ENCODE results near the gene NPAS3. TPM values are rescaled to one million over a fixed set of nuclear protein-coding genes. Genes with fewer than 3 reads are reported as not detected.

NPAS3 gene
- total and polyA plus RNA-seq, 2 donors (not counting 1 experiment from before 2014, with no cell fraction given), result 0.10 to 0.50 TPM

GRCh38 chr14:33475623-33476022, 536.9 kb downstream of the NPAS3 start:
- DNase-seq (ENCODE audit: low read depth in 2 of 2), result peak; percentile 6 to 41
- Histone ChIP-seq H3K79me2 (ENCODE audit: control insufficient read depth, insufficient read depth, low read length) (no peaks in the 10 kb centered on the region), H4K20me1 (ENCODE audit: control insufficient read depth, extremely low read depth, insufficient read depth, low read length) (no peaks in the 10 kb centered on the region), H3K4me1 (ENCODE audit: control insufficient read depth, extremely low read depth, insufficient read depth, low read length) (no peaks in the 10 kb centered on the region), H3K9ac (ENCODE audit: insufficient read depth, low read length) (no peak overlapping the region), H3K27ac (ENCODE audit: insufficient read depth, low read length) (no peak overlapping the region), H3K36me3 (ENCODE audit: control insufficient read depth, insufficient read depth, low read length) (no peaks in the 10 kb centered on the region), H3K9me3 (ENCODE audit: control insufficient read depth, insufficient read depth, low read depth, low read length) (no peaks in the 10 kb centered on the region), H3K27me3 (ENCODE audit: control insufficient read depth, insufficient read depth, low read length) (no peaks in the 10 kb centered on the region), H3K4me3 (replicated peaks in 1 of 4; ENCODE audit: control extremely low read depth in 1 of 4, insufficient read depth in 1 of 4, low read depth in 3 of 4, low read length in 4 of 4) (no peak overlapping the region), H2AFZ (ENCODE audit: low read length) (no peak overlapping the region), H3K4me2 (ENCODE audit: extremely low read depth, insufficient read depth, low read length) (no peak overlapping the region)
- TF ChIP-seq EZH2 (IDR thresholded peaks at IDR 0.05; ENCODE audit: low read length, missing control alignments) (no peak), CTCF (conservative IDR thresholded peaks at IDR 0.05 in 1 of 2, IDR thresholded peaks at IDR 0.05 in 1 of 2; ENCODE audit: low read depth in 1 of 2, low read length in 2 of 2) (peak in 1 of 2 donors; percentile 24)

DNA sequence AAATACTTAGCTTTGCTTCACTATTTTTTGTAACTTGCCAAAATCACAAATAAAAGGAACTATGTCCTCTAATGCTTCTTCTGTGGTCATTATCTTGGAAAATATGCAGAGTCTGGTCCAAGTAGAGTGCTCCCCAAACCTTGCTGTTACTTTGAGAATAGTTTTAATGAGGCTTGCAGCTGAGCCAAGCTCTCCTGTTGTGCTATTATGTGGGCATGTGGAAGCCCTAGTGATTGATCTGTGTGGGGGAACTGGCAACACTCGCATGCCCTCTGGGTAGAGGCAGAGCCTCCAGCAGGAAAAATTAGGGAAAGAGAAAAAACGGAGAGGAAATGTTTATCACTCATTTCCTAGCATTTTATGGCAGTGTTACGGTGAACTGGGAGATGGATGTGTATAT, 539.1 kb downstream of the NPAS3 start:
- no peak overlapping the region for H3K9ac ChIP-seq (ENCODE audit: insufficient read depth, low read length)
- H3K79me2 ChIP-seq (ENCODE audit: control insufficient read depth, insufficient read depth, low read length), result no peaks in the 10 kb centered on the region
- H3K4me1 ChIP-seq (ENCODE audit: control insufficient read depth, extremely low read depth, insufficient read depth, low read length), result no peaks in the 10 kb centered on the region
- no peak for TF ChIP-seq CTCF (conservative IDR thresholded peaks at IDR 0.05 in 1 of 2, IDR thresholded peaks at IDR 0.05 in 1 of 2; ENCODE audit: low read depth in 1 of 2, low read length in 2 of 2)
- TF ChIP-seq EZH2 (IDR thresholded peaks at IDR 0.05; ENCODE audit: low read length, missing control alignments), result no peak
- H3K27ac ChIP-seq (ENCODE audit: insufficient read depth, low read length), result no peak overlapping the region
- no peaks in the 10 kb centered on the region for H3K9me3 ChIP-seq (ENCODE audit: control insufficient read depth, insufficient read depth, low read depth, low read length)
- H3K27me3 ChIP-seq (ENCODE audit: control insufficient read depth, insufficient read depth, low read length), result no peaks in the 10 kb centered on the region
- DNase-seq (ENCODE audit: low read depth in 2 of 2), result peak in 1 of 2 donors; percentile 37
- no peak overlapping the region for H3K4me3 ChIP-seq (replicated peaks in 1 of 4; ENCODE audit: control extremely low read depth in 1 of 4, insufficient read depth in 1 of 4, low read depth in 3 of 4, low read length in 4 of 4)
- no peaks in the 10 kb centered on the region for H4K20me1 ChIP-seq (ENCODE audit: control insufficient read depth, extremely low read depth, insufficient read depth, low read length)
- H2AFZ ChIP-seq (ENCODE audit: low read length), result no peak overlapping the region
- H3K36me3 ChIP-seq (ENCODE audit: control insufficient read depth, insufficient read depth, low read length), result no peaks in the 10 kb centered on the region
- H3K4me2 ChIP-seq (ENCODE audit: extremely low read depth, insufficient read depth, low read length), result no peak overlapping the region

GRCh38 chr14:33480071-33480886, 541.6 kb downstream of the NPAS3 start:
- Histone ChIP-seq H3K36me3 (ENCODE audit: control insufficient read depth, insufficient read depth, low read length) (no peaks in the 10 kb centered on the region), H3K4me1 (ENCODE audit: control insufficient read depth, extremely low read depth, insufficient read depth, low read length) (no peaks in the 10 kb centered on the region), H3K9me3 (ENCODE audit: control insufficient read depth, insufficient read depth, low read depth, low read length) (no peaks in the 10 kb centered on the region), H3K27me3 (ENCODE audit: control insufficient read depth, insufficient read depth, low read length) (no peaks in the 10 kb centered on the region), H3K4me3 (replicated peaks in 1 of 4; ENCODE audit: control extremely low read depth in 1 of 4, insufficient read depth in 1 of 4, low read depth in 3 of 4, low read length in 4 of 4) (no peak overlapping the region), H3K27ac (ENCODE audit: insufficient read depth, low read length) (no peak overlapping the region), H3K9ac (ENCODE audit: insufficient read depth, low read length) (no peak overlapping the region), H2AFZ (ENCODE audit: low read length) (no peak overlapping the region), H3K4me2 (ENCODE audit: extremely low read depth, insufficient read depth, low read length) (no peak overlapping the region), H3K79me2 (ENCODE audit: control insufficient read depth, insufficient read depth, low read length) (no peaks in the 10 kb centered on the region), H4K20me1 (ENCODE audit: control insufficient read depth, extremely low read depth, insufficient read depth, low read length) (no peaks in the 10 kb centered on the region)
- DNase-seq (ENCODE audit: low read depth in 2 of 2), result no peak
- TF ChIP-seq EZH2 (IDR thresholded peaks at IDR 0.05; ENCODE audit: low read length, missing control alignments), result no peak
- no peak for TF ChIP-seq CTCF (conservative IDR thresholded peaks at IDR 0.05 in 1 of 2, IDR thresholded peaks at IDR 0.05 in 1 of 2; ENCODE audit: low read depth in 1 of 2, low read length in 2 of 2)
